ENCODE measurements around the gene PRKCQ.

The PRKCQ gene

DNA sequence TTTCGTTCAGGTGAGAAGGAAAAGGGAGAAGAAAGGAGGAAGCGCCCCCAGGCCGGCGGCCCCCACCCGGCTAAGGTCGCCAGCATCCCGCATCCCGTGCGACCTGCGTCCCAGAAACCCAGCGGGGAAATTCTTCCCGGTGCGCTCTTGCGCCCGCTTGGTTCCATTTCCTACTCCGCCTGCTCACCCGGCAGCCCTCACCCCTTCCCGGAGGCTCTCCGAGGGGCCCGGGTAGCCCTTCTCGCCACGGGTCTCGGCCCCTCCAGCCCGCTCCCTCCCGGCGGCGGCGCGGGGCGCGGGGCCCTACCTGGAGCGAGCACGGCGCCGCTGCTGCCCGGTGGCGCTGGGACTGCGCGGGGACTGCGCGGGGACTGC, at the start of gene PRKCQ:
Gene PRKCQ (minus strand): TSS at position 373 of the 375 bp plus-strand sequence. CDS start 65,141 bp downstream, outside the sequence.
- Histone ChIP-seq H3K4me3 (ENCODE audit: low read length) (peak within 1 kb of the TSS; percentile 75), H3K4me1 (ENCODE audit: control insufficient read depth, insufficient read depth, low read length) (peaks cover 4% of the 10 kb centered on the region), H3K9ac (ENCODE audit: low read length) (peak within 1 kb of the TSS; percentile 51), H3K27me3 (replicated peaks; ENCODE audit: control insufficient read depth, insufficient read depth, low read length) (peaks cover 60% of the 10 kb centered on the region), H3K9me3 (ENCODE audit: control insufficient read depth, low read length) (peaks cover 3% of the 10 kb centered on the region), H3K36me3 (ENCODE audit: control insufficient read depth, insufficient read depth, low read length, severe bottlenecking) (no peaks in the 10 kb centered on the region)
- no peak for DNase-seq (ENCODE audit: low read depth)

DNA sequence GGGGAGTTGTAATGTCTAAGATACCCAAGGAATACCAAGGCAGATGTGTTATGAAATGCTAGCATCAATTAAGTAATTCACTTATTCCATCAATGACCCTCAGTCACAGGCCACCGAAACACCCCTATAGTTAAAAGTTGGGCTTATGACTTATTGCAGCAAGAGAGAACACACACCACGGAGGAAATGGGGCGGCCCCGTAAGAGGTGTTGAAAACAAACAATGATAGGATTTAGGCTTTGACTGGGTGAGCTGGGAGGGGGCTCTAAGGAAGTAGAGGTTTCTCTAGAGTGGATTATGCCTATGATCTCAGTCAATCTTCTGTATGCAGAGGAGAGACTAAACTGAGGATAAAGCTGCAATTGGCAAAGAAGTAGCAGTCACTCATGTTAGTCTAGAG, 45.4 kb upstream of the PRKCQ start:
- Histone ChIP-seq H3K4me1 (ENCODE audit: control insufficient read depth, insufficient read depth, low read length) (no peaks in the 10 kb centered on the region), H3K4me3 (ENCODE audit: low read length) (no peak overlapping the region), H3K27me3 (replicated peaks; ENCODE audit: control insufficient read depth, insufficient read depth, low read length) (peaks cover 18% of the 10 kb centered on the region), H3K9ac (ENCODE audit: low read length) (no peak overlapping the region), H3K9me3 (ENCODE audit: control insufficient read depth, low read length) (no peaks in the 10 kb centered on the region), H3K36me3 (ENCODE audit: control insufficient read depth, insufficient read depth, low read length, severe bottlenecking) (no peaks in the 10 kb centered on the region)
- DNase-seq (ENCODE audit: low read depth) = no peak

GRCh38 chr10:6624392-6624791, 44.3 kb upstream of the PRKCQ start:
- Histone ChIP-seq H3K9ac (ENCODE audit: low read length) (no peak overlapping the region), H3K9me3 (ENCODE audit: control insufficient read depth, low read length) (no peaks in the 10 kb centered on the region), H3K4me1 (ENCODE audit: control insufficient read depth, insufficient read depth, low read length) (no peaks in the 10 kb centered on the region)

GRCh38 chr10:6622921-6623320, 42.8 kb upstream of the PRKCQ start:
- H3K36me3 ChIP-seq (ENCODE audit: control insufficient read depth, insufficient read depth, low read length, severe bottlenecking) = no peaks in the 10 kb centered on the region
- DNase-seq (ENCODE audit: low read depth) = no peak

More at GRCh38 chr10:6624392-6624791, 44.3 kb upstream of the PRKCQ start:
- Histone ChIP-seq H3K4me3 (ENCODE audit: low read length) (no peak overlapping the region), H3K27me3 (replicated peaks; ENCODE audit: control insufficient read depth, insufficient read depth, low read length) (peaks cover 18% of the 10 kb centered on the region), H3K36me3 (ENCODE audit: control insufficient read depth, insufficient read depth, low read length, severe bottlenecking) (no peaks in the 10 kb centered on the region)
- no peak for DNase-seq (ENCODE audit: low read depth)

GRCh38 chr10:6621536-6621935, 41.5 kb upstream of the PRKCQ start:
- DNase-seq (ENCODE audit: low read depth) = peak; percentile 1
- Histone ChIP-seq H3K36me3 (ENCODE audit: control insufficient read depth, insufficient read depth, low read length, severe bottlenecking) (no peaks in the 10 kb centered on the region), H3K9me3 (ENCODE audit: control insufficient read depth, low read length) (no peaks in the 10 kb centered on the region), H3K27me3 (replicated peaks; ENCODE audit: control insufficient read depth, insufficient read depth, low read length) (peaks cover 23% of the 10 kb centered on the region), H3K4me1 (ENCODE audit: control insufficient read depth, insufficient read depth, low read length) (no peaks in the 10 kb centered on the region), H3K4me3 (ENCODE audit: low read length) (no peak overlapping the region), H3K9ac (ENCODE audit: low read length) (no peak overlapping the region)

More at GRCh38 chr10:6622921-6623320, 42.8 kb upstream of the PRKCQ start:
- H3K4me1 ChIP-seq (ENCODE audit: control insufficient read depth, insufficient read depth, low read length) = no peaks in the 10 kb centered on the region
- no peak overlapping the region for H3K9ac ChIP-seq (ENCODE audit: low read length)
- H3K9me3 ChIP-seq (ENCODE audit: control insufficient read depth, low read length) = no peaks in the 10 kb centered on the region
- H3K4me3 ChIP-seq (ENCODE audit: low read length) = no peak overlapping the region
- H3K27me3 ChIP-seq (replicated peaks; ENCODE audit: control insufficient read depth, insufficient read depth, low read length) = peaks cover 19% of the 10 kb centered on the region

- no peak for DNase-seq (ENCODE audit: low read depth)
- H3K36me3 ChIP-seq (ENCODE audit: control insufficient read depth, insufficient read depth, low read length, severe bottlenecking) = no peaks in the 10 kb centered on the region
- H3K9me3 ChIP-seq (ENCODE audit: control insufficient read depth, low read length) = no peaks in the 10 kb centered on the region
- no peak overlapping the region for H3K9ac ChIP-seq (ENCODE audit: low read length)
- peaks cover 20% of the 10 kb centered on the region for H3K27me3 ChIP-seq (replicated peaks; ENCODE audit: control insufficient read depth, insufficient read depth, low read length)
- no peak overlapping the region for H3K4me3 ChIP-seq (ENCODE audit: low read length)
- no peaks in the 10 kb centered on the region for H3K4me1 ChIP-seq (ENCODE audit: control insufficient read depth, insufficient read depth, low read length)
These were observed 39.6 kb upstream of the PRKCQ start for GRCh38 chr10:6619660-6620059.

DNA sequence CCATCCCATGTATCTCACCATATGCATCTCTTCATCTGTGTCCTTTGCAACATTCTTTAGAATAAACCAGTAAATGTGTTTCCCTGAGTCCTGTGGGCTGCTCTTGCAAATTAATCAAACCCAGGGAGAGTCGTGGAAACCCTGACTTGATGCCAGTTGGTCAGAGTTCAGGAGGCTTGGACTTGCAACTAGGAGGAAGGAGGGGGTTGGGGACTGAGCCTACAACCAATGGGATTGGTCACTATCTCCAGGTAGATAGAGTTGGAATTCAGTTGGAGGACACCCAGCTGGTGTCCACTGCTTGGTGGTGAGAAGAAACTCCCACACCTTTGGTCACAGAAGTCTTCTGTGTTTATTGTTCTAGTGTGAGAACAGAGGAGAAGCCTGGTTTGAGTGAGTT, 38.3 kb upstream of the PRKCQ start:
- H3K9me3 ChIP-seq (ENCODE audit: control insufficient read depth, low read length) = peaks cover 5% of the 10 kb centered on the region
- H3K4me1 ChIP-seq (ENCODE audit: control insufficient read depth, insufficient read depth, low read length) = no peaks in the 10 kb centered on the region
- no peak overlapping the region for H3K4me3 ChIP-seq (ENCODE audit: low read length)
- H3K27me3 ChIP-seq (replicated peaks; ENCODE audit: control insufficient read depth, insufficient read depth, low read length) = peaks cover 14% of the 10 kb centered on the region
- no peak for DNase-seq (ENCODE audit: low read depth)
- no peak overlapping the region for H3K9ac ChIP-seq (ENCODE audit: low read length)
- no peaks in the 10 kb centered on the region for H3K36me3 ChIP-seq (ENCODE audit: control insufficient read depth, insufficient read depth, low read length, severe bottlenecking)

GRCh38 chr10:6617309-6618076, 37.4 kb upstream of the PRKCQ start:
- no peaks in the 10 kb centered on the region for H3K4me1 ChIP-seq (ENCODE audit: control insufficient read depth, insufficient read depth, low read length)
- H3K36me3 ChIP-seq (ENCODE audit: control insufficient read depth, insufficient read depth, low read length, severe bottlenecking) = no peaks in the 10 kb centered on the region
- H3K9ac ChIP-seq (ENCODE audit: low read length) = no peak overlapping the region
- H3K27me3 ChIP-seq (replicated peaks; ENCODE audit: control insufficient read depth, insufficient read depth, low read length) = peaks cover 5% of the 10 kb centered on the region
- H3K9me3 ChIP-seq (ENCODE audit: control insufficient read depth, low read length) = peaks cover 5% of the 10 kb centered on the region
- no peak overlapping the region for H3K4me3 ChIP-seq (ENCODE audit: low read length)
- no peak for DNase-seq (ENCODE audit: low read depth)

DNA sequence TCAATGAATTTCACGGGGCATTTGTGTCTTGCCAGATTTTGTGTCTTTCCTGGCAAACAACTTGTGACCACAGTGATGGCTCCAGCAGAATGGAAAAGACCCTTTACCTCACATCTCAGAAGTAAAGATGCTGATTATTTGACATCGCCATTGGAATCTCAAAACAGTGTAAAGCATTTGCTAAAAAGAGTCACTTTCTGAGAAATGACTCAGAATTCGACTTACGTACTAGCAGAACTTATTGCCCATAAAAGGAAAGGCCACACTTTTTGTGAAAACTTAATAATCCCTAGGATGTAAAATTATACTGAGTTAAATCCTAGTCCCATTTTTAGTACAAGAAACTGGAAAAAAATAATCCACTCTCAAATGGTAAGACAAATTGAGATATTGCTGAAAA, 35.9 kb upstream of the PRKCQ start:
- H3K9me3 ChIP-seq (ENCODE audit: control insufficient read depth, low read length) = peaks cover 5% of the 10 kb centered on the region
- H3K9ac ChIP-seq (ENCODE audit: low read length) = no peak overlapping the region
- H3K4me1 ChIP-seq (ENCODE audit: control insufficient read depth, insufficient read depth, low read length) = no peaks in the 10 kb centered on the region
- H3K36me3 ChIP-seq (ENCODE audit: control insufficient read depth, insufficient read depth, low read length, severe bottlenecking) = no peaks in the 10 kb centered on the region
- H3K4me3 ChIP-seq (ENCODE audit: low read length) = no peak overlapping the region
- H3K27me3 ChIP-seq (replicated peaks; ENCODE audit: control insufficient read depth, insufficient read depth, low read length) = peaks cover 6% of the 10 kb centered on the region
- DNase-seq (ENCODE audit: low read depth) = no peak

DNA sequence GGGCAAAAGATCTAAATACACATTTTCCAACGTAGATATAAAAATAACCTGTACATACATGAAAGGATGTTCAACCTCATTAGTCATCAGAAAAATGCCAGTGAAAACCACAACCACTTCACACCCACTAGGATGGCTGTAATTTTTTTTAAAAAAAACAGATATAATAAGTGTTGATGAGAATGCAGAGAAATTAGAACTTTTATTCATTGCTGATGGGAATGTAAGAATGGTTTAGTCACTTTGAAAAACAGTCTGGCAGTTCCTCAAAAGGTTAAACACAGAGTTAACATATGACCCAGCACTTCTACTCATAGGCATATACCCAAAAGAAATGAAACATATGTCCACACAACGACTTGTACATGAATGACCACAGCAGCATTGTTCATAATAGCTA, 32.3 kb upstream of the PRKCQ start:
- Histone ChIP-seq H3K9me3 (ENCODE audit: control insufficient read depth, low read length) (peaks cover 5% of the 10 kb centered on the region), H3K4me1 (ENCODE audit: control insufficient read depth, insufficient read depth, low read length) (no peaks in the 10 kb centered on the region), H3K27me3 (replicated peaks; ENCODE audit: control insufficient read depth, insufficient read depth, low read length) (peaks cover 13% of the 10 kb centered on the region), H3K36me3 (ENCODE audit: control insufficient read depth, insufficient read depth, low read length, severe bottlenecking) (no peaks in the 10 kb centered on the region), H3K4me3 (ENCODE audit: low read length) (no peak overlapping the region), H3K9ac (ENCODE audit: low read length) (no peak overlapping the region)
- DNase-seq (ENCODE audit: low read depth) = no peak

DNA sequence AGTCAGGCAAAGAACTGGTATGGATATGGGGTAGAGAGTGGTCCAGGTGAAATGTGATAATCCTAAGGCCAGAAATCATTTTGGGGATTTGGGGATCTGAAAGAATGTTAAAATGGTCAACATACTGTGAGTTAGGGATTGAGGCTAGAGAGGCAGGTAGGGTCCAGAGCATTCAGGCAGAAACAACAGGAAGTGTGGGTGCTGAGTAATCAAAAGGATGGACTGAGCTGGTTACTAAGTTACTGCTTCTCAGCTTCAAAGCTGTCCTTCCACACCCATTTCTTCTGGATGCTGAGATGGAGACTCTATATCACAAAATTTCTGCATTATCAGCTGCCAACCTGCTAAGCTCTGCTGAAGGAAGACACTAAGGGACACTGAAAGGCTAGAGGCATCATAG, 30.6 kb upstream of the PRKCQ start:
- Histone ChIP-seq H3K36me3 (ENCODE audit: control insufficient read depth, insufficient read depth, low read length, severe bottlenecking) (no peaks in the 10 kb centered on the region), H3K9ac (ENCODE audit: low read length) (no peak overlapping the region), H3K4me1 (ENCODE audit: control insufficient read depth, insufficient read depth, low read length) (no peaks in the 10 kb centered on the region), H3K27me3 (replicated peaks; ENCODE audit: control insufficient read depth, insufficient read depth, low read length) (peaks cover 21% of the 10 kb centered on the region), H3K4me3 (ENCODE audit: low read length) (no peak overlapping the region), H3K9me3 (ENCODE audit: control insufficient read depth, low read length) (peaks cover 5% of the 10 kb centered on the region)
- DNase-seq (ENCODE audit: low read depth) = no peak

DNA sequence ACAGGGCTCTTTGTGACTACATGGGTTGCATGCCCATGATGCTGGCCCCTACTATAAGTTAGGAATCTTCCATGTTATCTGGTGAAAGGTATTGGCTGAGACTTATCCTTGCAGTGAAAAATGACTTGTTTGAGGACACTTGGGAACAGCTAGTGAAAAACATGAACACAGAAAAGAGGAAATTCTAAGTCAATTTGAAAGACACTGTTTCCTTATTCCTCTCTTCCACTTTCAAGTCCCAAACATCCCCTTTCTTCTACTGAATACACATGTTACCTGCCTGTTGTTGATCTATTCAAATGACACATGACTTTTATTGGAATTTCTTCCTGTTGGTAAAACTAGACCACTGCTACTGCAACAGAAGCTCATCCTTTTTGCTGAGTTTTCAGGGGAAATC, 29.5 kb upstream of the PRKCQ start:
- no peaks in the 10 kb centered on the region for H3K36me3 ChIP-seq (ENCODE audit: control insufficient read depth, insufficient read depth, low read length, severe bottlenecking)
- peaks cover 26% of the 10 kb centered on the region for H3K27me3 ChIP-seq (replicated peaks; ENCODE audit: control insufficient read depth, insufficient read depth, low read length)
- no peaks in the 10 kb centered on the region for H3K4me1 ChIP-seq (ENCODE audit: control insufficient read depth, insufficient read depth, low read length)
- no peak for DNase-seq (ENCODE audit: low read depth)
- no peak overlapping the region for H3K9ac ChIP-seq (ENCODE audit: low read length)
- H3K9me3 ChIP-seq (ENCODE audit: control insufficient read depth, low read length) = peaks cover 5% of the 10 kb centered on the region
- no peak overlapping the region for H3K4me3 ChIP-seq (ENCODE audit: low read length)

Measured in adipocyte (in vitro differentiated cells).